ENCODE results near the gene ATIC. TPM values are rescaled to one million over a fixed set of nuclear protein-coding genes. Genes with fewer than 3 reads are reported as not detected.

Gene ATIC
- total and polyA plus RNA-seq, 12 donors: 36.1 to 106 (median 48.0) TPM

- Histone ChIP-seq H3K4me3 (no peak overlapping the region), H3K36me3 (peaks cover 0 to 95% (median 45%) of the 10 kb centered on the region in 9 donors), H3K9me3 (no peaks in the 10 kb centered on the region), H3K27ac (no peak overlapping the region), H3K27me3 (no peaks in the 10 kb centered on the region), H3K4me1 (no peaks in the 10 kb centered on the region)
- WGBS, 2 donors: 76 to 80% methylated on average over 2 of the region's 2 CpGs
- no peak for DNase-seq
- ATAC-seq: no peak
- intact Hi-C loops (cut with DNase I): no loop called here
- no peak for TF ChIP-seq CTCF (IDR thresholded peaks at IDR 0.05)
Observed at GRCh38 chr2:215363039-215363438, 51.2 kb downstream of the ATIC start.

- intact Hi-C loops (cut with DNase I): no loop called here
- TF ChIP-seq CTCF (IDR thresholded peaks at IDR 0.05): no peak
- Histone ChIP-seq H3K4me3 (no peak overlapping the region), H3K27me3 (no peaks in the 10 kb centered on the region), H3K36me3 (peaks cover 0 to 100% (median 45%) of the 10 kb centered on the region in 9 donors), H3K4me1 (no peaks in the 10 kb centered on the region), H3K9me3 (no peaks in the 10 kb centered on the region), H3K27ac (no peak overlapping the region)
- ATAC-seq: no peak
- 83 to 89% methylated on average over 2 of the region's 2 CpGs for WGBS, 2 donors
- DNase-seq: no peak
Observed at GRCh38 chr2:215363461-215364156, 51.8 kb downstream of the ATIC start.

GRCh38 chr2:215364157-215365155, 52.6 kb downstream of the ATIC start:
- TF ChIP-seq CTCF (IDR thresholded peaks at IDR 0.05): no peak
- intact Hi-C loops (cut with DNase I): no loop called here
- H3K4me3 ChIP-seq: no peak overlapping the region
- no peaks in the 10 kb centered on the region for H3K27me3 ChIP-seq
- no peak for DNase-seq
- H3K4me1 ChIP-seq: no peaks in the 10 kb centered on the region
- WGBS, 2 donors: 82 to 83% methylated on average over 10 of the region's 10 CpGs
- no peak overlapping the region for H3K27ac ChIP-seq
- no peaks in the 10 kb centered on the region for H3K9me3 ChIP-seq
- H3K36me3 ChIP-seq: peaks cover 0 to 100% (median 45%) of the 10 kb centered on the region in 9 donors
- no peak for ATAC-seq

- Histone ChIP-seq H3K36me3 (peaks cover 0 to 100% (median 45%) of the 10 kb centered on the region in 9 donors), H3K27me3 (no peaks in the 10 kb centered on the region)
Observed at GRCh38 chr2:215365184-215365658, 53.4 kb downstream of the ATIC start.

More at GRCh38 chr2:215365184-215365658, 53.4 kb downstream of the ATIC start:
- DNase-seq: no peak
- intact Hi-C loops (cut with DNase I): no loop called here
- Histone ChIP-seq H3K9me3 (no peaks in the 10 kb centered on the region), H3K4me3 (no peak overlapping the region), H3K27ac (no peak overlapping the region), H3K4me1 (no peaks in the 10 kb centered on the region)
- TF ChIP-seq CTCF (IDR thresholded peaks at IDR 0.05): no peak
- ATAC-seq: no peak
- WGBS, 2 donors: 87 to 90% methylated on average over 4 of the region's 4 CpGs
